NT2/D1 (cell line): ENCODE data around the gene THAP2.

Experiments
- SUZ12 ChIP-seq: IDR thresholded peaks from 2 replicates; pipeline ENCODE4 v1.6.1; 2011; ENCODE audit not compliant: insufficient read length, insufficient read depth; ENCODE audit errors: extremely low read depth
- YY1 ChIP-seq: IDR thresholded peaks from 2 replicates; pipeline ENCODE4 v1.6.1; 2011; ENCODE audit not compliant: insufficient read length, insufficient read depth
- ZNF274 ChIP-seq: IDR thresholded peaks from 2 replicates; pipeline ENCODE4 v1.6.1; 2011; ENCODE audit warnings: mild to moderate bottlenecking, low read depth, low read length

- no peak for TF ChIP-seq SUZ12
- TF ChIP-seq YY1 = no peak
- TF ChIP-seq ZNF274 = no peak
Observed at GRCh38 chr12:71682466-71682865, 18.4 kb downstream of the THAP2 start.
